Choroid plexus epithelial cell (primary cell): ENCODE measurements around the gene ATP1A1.
A peak's percentile ranks its signal among the peaks of the same experiment; 100 is the strongest.

ENCODE experiments used
- DNase-seq: peaks from one replicate; pipeline ENCODE4 v3.0.0-alpha.2; 2010; ENCODE audit warnings: low read depth
- H3K4me3 ChIP-seq: 2 replicates; pipeline ENCODE4 v1.5.1; 2011; ENCODE audit warnings: low read depth, mild to moderate bottlenecking, control low read depth, low read length, moderate library complexity
- CTCF ChIP-seq: conservative IDR thresholded peaks from 2 replicates; pipeline ENCODE4 v1.5.1; 2011; ENCODE audit warnings: low read depth, mild to moderate bottlenecking, control low read depth, inconsistent platforms, low read length, moderate library complexity

Gene ATP1A1

DNA sequence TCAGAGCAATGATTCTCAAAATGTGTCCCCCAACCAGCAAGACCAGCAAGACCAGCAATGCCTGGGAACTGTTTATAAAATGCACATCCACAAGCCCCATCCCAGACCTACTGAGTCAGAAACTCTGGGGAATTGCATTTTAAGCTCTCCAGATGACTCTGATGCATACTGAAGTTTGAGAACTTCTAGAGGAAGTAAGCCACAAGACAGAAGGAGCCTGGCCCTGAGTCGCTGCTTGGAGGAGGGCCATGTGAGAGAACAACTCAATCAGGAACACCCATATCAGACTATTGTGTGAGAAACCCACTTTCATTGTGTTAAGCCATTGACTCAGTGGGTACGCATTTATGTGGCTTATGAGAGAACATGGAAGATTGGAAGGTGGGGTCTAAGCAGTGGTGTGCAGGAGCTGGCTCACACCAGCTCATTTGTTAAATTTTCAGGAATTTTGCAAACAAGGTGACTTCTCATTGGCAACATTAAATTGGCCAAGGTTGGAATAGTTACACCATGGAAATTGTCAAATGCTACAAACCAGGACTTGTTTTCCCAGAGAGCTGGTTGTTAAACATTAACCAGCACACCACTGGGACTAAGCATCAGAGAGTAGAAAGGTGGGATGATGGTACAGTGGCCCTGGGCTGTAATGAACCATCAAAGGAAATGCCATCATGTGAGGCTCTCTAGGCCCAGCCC lies 38.9 kb downstream of the ATP1A1 start:
- no peak for TF ChIP-seq CTCF
- no peak overlapping the region for H3K4me3 ChIP-seq
- peak; percentile 51 for DNase-seq

DNA sequence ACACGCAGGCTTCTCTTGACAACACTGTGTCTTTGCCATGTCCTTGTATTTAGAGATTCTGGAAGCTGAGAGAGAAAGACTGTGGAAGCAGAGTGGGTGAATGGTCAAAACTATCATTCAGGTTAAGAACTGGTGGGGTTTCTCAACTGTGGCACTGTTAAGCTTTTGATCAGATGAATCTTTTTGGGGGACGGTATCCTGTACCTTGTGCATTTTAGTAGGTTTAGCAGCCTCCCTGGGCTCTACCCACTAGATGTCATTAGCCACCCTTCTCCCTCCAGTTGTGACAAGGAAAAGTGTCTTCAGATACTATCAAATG lies 39.4 kb downstream of the ATP1A1 start:
- no peak for DNase-seq
- TF ChIP-seq CTCF, result no peak
- no peak overlapping the region for H3K4me3 ChIP-seq

DNA sequence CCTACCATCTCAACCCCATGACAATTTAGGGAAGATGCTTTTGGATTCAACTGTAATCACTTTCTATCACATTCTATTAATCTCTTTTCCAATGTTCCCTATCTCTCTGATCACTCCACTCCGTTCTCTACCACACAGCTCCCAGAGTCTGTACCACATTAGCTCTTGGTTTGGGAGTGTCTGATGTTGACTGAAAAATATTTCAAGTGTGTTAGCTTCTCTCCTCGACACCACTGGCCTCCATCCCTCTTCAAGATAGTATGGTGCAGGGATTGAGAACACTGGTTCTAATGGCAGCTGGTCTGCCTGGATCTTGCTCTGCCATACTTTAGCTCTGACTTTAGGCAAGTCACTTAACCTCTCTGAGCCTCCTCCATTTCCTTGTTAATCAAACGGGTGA lies 39.9 kb downstream of the ATP1A1 start:
- DNase-seq, result no peak
- no peak overlapping the region for H3K4me3 ChIP-seq
- no peak for TF ChIP-seq CTCF

DNA sequence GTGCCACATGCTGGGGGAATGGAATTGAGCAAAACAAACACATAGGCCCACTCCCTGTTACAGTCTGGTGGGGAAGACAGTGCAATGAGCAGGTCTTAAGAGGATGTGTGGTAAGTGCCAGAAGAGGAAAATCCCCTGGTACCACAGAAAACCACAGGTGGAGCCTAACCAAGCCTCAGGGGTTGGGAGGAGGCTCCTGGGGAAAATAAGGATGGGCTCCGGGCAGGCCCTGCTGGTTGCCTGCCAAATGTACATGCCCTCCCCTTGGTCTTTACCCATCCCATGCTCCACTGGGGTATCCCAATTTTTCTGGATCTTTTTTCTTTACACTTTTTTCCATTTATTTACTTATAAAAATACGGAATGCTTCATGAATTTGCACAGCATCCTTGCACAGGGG lies 40.4 kb downstream of the ATP1A1 start:
- no peak for DNase-seq
- TF ChIP-seq CTCF, result no peak
- no peak overlapping the region for H3K4me3 ChIP-seq

GRCh38 chr1:116414364-116414763 lies 41.3 kb downstream of the ATP1A1 start:
- H3K4me3 ChIP-seq, result no peak overlapping the region
- DNase-seq, result no peak
- no peak for TF ChIP-seq CTCF

GRCh38 chr1:116415200-116415698 lies 42.2 kb downstream of the ATP1A1 start:
- no peak for DNase-seq
- no peak for TF ChIP-seq CTCF
- no peak overlapping the region for H3K4me3 ChIP-seq

DNA sequence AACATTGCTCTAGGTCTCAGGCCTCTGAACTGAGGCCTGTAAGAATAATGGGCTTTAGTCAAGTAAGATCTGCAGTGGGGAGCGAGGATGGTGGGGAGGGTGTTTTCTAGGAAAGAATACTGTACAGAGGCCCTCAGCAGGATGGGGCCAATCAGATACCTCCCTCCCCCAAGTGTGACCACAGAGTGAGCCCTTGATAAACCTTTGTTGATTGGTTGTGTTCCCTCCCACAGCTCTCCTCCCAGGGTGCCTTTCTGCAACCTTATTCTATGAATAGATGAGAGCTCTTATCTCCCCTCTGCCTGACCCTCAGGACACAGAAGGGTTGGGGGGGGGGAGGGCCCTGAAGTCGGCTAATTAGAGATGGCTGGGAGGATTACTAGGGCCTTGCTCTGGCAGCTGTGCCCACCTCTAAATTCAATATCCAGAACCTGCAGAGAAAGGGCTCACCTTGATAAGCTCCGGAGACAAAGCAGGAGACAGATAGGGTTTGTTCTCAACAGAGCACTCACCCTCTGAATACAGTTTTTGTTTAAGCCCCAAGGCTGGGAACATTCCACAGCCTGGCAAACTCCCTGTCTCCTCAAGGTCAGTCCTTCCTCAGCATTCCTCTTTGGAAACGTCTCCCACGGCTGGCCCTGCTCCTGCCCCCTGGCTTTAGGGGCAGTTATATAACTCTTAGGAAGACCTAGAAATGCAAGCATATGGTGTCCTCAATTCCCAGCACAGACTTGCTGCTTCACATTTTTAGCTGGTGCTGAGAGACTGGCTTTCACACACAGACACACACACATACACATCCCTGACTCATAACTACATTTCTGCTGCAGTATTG lies 42.9 kb downstream of the ATP1A1 start:
- DNase-seq, result peak; percentile 25
- H3K4me3 ChIP-seq, result no peak overlapping the region
- no peak for TF ChIP-seq CTCF
